GM21619 (cell line): Measurements from ENCODE around the gene EXOC7.
"Not testable (repeated sequence)": the region's sequence is repeated elsewhere in the genome, so short reads cannot be mapped to it uniquely, and the experiment has no call there.

Experiments
- ATAC-seq: cut with Tn5 transposase; IDR thresholded peaks from one replicate; pipeline ENCODE4 v1.9.1; 2021; ENCODE audit not compliant: unreplicated experiment

EXOC7 gene

DNA sequence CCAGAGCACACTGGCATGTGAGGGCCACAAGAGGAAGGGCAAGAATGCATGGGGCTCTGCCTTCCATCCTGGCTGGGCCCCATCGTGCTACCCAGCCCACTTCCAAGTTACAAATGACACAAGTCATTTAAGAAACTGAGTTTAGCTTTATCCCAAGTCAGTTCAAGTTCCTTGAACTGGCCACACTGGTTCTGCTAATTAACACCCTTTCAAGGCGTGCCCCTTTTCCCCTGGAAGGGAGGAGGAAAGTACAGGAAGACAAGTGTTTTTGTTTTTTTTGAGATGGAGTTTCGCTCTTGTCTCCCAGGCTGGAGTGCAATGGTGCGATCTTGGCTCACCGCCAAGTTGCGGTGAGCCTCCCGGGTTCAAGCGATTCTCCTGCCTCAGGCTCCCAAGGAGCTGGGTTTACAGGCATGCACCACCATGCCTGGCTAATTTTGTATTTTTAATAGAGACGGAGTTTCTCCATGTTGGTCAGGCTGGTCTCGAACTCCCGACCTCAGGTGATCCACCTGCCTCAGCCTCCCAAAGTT is 59.0 kb downstream of the EXOC7 start:
- ATAC-seq = not testable (repeated sequence)

DNA sequence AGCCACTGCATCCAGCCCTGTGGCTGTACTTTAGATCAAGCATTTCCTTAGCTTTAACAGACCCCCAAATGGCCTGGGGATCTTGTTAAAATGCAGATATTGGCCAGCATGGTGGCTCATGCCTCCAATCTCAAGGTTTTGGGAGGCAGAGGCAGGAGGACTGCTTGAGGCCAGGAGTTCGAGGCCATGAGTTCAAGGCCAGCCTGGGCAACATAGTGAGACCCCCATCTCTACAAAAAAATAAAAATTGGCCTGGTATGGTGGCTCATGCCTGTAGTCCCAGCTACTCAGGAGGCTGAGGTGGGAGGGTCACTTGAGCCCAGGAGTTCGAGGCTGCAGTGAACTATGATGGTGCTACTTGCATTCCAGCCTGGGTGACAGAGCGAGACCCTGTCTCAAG is 60.7 kb downstream of the EXOC7 start:
- not testable (repeated sequence) for ATAC-seq

DNA sequence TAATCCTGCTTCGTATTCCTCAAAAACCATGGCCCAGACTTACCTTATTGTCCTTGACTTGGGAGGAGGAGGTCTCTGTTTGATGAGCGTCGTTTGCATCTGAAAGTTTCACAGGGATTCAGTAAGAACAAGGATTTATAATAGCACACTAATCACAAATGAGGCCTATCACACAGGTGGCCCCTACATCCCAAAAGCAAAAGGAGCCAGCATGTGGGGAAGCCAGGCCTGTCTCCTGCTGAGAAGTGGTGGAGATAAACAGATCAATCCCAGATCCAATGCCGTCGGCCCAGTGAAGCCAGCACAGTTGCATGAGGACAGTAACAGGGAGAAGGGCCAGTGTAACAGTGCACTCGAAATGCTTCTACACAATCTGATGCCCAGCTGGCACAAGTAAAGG is 63.2 kb downstream of the EXOC7 start:
- no peak for ATAC-seq

DNA sequence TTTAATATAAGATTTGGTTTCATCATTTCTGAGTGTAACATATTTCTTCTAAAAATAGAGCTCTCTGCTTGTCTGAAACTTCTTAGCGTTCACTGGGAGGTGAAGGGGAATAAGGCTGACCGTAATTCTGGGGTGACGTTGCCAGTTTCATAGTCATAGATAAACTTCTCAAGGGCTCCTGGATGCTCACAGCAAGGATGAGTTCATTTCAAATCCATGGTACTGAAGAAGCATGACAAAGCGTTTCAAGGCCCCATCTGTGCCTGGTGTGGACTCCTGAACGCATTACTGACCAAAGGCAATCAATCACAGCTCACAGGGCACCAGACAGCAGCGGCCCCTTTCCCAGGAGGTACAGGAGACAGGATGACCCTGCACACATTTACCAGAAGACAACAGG is 64.5 kb downstream of the EXOC7 start:
- no peak for ATAC-seq

DNA sequence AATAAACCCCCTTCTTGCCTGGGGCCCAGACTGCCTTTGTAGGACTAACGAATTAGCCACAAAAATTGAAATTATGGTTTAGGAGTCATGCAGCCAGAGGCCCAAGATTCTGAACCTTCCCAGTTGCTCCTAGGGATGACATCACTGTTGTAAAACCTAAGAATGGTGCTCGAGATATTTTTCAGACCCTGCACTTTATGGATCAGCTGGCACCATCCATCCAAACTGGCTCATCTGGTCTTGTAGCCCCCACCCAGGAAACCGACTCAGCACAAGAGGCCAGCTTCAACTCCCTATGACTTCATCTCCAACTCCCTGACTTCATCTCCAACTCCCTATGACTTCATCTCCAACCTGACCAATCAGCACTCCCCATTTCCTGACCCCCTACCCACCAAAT is 65.5 kb downstream of the EXOC7 start:
- no peak for ATAC-seq

DNA sequence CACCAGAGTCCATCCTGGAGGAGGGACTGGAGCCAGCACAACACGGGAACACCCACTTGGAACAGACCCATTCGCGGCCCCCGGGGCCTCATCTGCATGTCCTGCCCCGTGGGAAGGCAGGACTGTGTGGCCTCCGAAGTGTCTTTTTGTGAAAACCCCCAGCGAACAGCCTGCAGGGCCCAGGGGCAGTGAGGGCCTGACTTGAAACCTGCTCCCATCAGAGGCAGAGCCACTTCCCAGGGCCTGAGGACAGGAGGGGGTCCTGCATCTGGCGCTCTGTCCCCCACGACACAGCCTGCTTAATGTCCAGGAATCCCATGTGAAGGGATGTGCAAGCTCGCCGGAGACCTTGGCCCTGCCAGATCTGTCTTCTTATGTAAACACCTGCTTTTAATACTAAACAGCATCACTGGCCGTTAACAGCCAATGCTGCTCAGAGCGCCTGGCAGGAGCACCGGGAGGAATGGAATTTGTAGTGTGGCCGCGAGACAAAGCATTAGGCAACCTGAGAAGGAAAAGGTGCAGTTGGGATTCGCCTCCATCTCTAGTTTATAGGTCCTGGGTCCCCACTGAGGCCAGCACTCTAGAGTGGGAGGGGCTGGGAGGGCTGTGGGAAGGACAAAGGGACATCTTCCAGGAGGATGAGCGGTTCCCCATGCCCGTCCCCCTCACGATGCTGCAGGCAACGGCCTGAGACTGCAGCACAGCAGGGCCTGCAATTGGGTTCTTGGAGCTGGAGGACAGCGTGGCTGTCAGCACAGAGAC is 66.9 kb downstream of the EXOC7 start:
- no peak for ATAC-seq

DNA sequence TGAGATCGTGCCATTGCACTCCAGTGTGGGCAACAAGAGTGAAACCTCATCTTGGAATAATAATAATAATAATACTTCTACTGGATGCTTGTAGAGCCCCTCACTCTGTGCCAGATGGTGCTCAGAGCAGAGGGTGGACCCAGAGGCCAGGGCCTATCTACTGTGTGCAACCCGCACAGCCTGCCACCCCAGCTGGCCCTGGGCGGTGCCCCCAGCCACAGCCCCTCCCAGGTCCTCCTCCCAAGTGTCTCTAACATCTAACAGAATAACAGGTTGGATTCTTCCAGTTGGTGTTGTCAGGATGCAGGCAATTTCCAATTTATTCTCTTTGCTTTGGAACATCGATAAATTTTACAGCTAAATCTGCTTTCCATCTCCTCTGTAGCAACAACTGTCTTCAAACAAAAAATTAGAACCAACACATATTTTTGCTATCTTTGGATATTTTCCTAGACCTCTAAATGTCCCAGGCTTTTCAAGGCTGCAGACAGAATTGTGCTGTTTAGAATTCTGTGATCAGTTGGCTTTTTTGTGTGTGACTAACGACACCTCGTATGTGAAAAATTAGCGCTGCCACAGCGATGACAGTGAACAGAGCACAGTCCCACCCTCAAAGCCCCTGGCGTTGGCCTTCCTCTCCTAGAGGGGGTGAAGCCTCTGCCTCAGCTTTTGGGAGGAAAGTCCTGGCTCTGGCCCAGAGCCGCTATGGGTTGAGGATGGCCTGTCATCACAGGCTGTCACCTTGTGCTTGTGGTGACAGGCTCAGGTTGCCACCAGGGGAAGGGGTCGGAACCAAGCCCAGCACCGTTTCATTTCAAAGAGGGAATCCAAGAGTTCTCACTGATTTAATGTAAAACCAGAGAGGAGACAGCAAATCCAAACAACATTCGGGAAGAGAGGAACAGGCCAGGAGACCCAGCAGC is 68.9 kb downstream of the EXOC7 start:
- no peak for ATAC-seq

DNA sequence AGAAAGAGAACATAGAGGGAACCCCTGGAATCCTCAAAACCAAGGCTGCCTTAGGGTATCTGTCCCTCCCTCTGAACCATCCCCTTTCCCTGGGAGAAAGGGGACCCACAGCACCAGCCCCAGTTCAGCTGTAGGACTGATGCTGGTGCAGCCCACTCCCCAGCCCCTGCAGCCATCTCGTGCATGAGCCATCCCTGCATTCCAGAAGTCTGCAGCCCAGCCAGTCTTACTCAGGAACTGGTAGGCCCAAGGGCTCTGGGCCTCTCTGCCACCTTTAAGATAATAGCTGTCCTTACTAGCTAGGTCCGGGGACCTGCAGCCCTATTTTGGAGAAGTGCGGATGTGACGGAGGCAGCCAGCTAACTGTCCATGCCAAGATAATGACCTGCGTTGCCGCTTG is 70.4 kb downstream of the EXOC7 start:
- no peak for ATAC-seq

DNA sequence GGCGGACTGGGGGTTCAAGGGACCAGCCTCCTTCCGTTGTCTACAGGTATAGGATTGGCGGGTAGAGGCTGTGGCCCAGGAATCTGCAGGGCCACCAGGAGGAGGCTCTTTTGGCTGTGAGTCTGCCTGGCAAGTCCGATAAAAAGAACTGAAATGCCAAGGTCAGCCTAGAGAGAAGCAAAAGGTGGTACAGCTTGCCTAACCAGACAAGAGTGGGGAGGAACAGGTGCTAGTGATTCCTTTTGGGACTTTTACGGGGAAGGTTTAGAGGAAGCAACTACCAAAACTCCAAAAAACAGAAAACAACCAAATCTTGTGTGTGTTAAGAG is 70.8 kb downstream of the EXOC7 start:
- ATAC-seq = no peak

DNA sequence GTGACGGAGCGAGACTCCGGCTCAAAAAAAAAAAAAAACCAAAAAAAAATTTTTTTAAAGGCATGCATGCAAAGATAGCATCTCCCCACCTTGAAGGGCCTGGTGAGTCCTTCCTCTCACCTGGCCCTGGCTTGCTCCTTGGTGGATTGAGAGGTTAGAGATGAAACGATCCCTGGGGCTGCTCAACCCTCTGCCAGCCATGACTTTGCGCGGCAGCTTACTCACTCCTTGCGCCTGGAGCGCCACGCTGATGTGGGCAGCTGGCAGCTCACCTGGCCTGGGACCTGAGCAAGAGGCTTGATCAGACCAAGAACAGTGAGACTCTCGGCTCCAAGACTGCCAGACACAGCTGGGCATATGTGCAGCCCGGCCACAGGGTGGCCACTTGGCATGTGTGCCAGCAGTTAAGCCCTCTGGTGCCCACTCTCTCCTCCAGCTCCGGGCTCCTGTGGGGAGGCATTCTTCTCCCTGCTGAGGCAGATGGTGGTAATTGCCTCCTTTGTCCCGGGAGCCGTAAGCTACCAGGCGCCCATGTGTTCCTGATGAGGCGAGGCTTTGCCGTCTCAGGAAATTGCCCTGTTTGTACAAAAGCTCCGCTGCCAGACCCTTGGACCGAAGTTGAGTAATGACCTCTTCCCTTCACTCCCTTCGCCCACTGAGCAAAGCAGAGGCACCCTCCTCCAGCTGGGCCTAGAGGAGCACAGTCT is 71.4 kb downstream of the EXOC7 start:
- no peak for ATAC-seq
